Subcutaneous adipose tissue (tissue), 4 donors: ENCODE results near the gene WDR59. TPM values are rescaled to one million over a fixed set of nuclear protein-coding genes. Genes with fewer than 3 reads are reported as not detected.

Experiments
- total RNA-seq, 4 donors: library from RNA; depleted of rRNA; stranded (reverse); fragments of >200 nt; gene quantifications; one replicate each; pipeline ENCODE4 v1.1.0, GENCODE V29; 2016
- TF ChIP-seq, protein P1 (sequence below): fragments of 450-650 bp; IDR thresholded peaks from one replicate; pipeline ENCODE4 v1.5.1; 2016; ENCODE audit warnings: low read depth, mild to moderate bottlenecking, control low read depth, antibody characterized with exemption, moderate library complexity

The WDR59 gene
- total RNA-seq, 4 donors from 2014 or later, result 20.5 to 33.2 (median 25.6) TPM

- TF ChIP-seq, protein P1, sequence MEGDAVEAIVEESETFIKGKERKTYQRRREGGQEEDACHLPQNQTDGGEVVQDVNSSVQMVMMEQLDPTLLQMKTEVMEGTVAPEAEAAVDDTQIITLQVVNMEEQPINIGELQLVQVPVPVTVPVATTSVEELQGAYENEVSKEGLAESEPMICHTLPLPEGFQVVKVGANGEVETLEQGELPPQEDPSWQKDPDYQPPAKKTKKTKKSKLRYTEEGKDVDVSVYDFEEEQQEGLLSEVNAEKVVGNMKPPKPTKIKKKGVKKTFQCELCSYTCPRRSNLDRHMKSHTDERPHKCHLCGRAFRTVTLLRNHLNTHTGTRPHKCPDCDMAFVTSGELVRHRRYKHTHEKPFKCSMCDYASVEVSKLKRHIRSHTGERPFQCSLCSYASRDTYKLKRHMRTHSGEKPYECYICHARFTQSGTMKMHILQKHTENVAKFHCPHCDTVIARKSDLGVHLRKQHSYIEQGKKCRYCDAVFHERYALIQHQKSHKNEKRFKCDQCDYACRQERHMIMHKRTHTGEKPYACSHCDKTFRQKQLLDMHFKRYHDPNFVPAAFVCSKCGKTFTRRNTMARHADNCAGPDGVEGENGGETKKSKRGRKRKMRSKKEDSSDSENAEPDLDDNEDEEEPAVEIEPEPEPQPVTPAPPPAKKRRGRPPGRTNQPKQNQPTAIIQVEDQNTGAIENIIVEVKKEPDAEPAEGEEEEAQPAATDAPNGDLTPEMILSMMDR, result no peak
Observed at GRCh38 chr16:74893541-74893940, 91.4 kb downstream of the WDR59 start.

DNA sequence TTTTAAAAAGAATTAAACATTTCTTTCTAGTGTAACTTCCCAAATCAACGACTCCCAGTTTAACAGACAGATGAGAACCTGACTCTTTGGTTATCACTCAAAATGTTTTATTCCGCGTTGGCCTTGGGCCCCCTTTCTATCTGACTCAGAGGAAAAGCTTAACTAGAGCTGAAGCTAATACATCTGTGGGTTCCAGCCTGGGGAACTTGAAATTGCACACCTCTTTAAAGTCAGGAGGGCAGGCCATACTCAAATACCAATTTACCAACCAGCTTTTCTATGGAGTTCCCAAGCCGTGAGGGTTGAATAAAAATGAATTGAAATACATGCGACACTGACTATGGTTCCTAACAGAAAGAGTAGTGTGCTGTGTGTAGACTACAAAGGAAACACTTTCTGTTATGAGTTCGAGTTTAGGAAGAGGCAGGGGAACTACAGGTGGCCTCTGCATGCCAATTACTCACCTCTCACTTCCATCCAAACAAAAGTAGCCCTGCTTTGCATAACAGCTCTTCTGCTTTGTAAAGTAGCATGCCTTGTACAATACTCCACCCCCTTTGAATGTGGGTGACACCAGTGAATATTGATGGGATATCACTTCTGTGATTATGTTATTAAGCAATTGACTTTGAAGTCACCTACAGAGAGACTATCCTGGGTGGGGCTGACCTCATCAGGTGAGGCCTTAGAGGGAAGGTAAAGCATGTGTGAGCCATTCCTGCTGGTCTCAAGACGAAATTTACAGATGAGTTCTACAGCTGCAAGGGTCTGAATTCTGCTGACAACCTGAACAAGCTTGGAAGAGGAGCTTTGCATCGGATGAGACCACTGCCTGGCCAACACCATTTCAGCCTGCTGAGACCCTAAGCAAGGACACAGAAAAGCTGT, 92.1 kb downstream of the WDR59 start:
- TF ChIP-seq, protein P1, result no peak

DNA sequence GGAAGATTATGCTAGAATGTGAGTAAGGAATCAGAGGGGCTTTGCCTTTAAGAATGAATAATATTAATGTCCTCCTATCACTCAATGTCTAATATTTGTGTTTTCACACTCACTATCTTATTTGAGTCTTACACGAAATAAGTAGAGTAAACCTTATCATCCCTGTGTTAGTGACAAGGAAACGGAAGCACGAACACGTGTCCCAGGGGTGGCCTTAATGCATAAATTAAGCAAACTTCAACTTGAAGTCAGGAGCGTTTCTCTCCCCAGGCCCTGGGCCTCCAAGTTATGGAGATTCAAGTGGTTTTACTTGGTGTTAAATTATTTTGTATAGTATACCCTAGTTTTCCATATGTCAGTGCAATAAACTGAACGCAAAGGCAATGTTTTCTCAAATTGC, 96.0 kb downstream of the WDR59 start:
- TF ChIP-seq, protein P1, result no peak

- TF ChIP-seq, protein P1, result no peak
Observed at GRCh38 chr16:74888232-74888862, 96.6 kb downstream of the WDR59 start.

- TF ChIP-seq, protein P1, result no peak
Observed at GRCh38 chr16:74887084-74887483, 97.8 kb downstream of the WDR59 start.

- TF ChIP-seq, protein P1, result no peak
Observed at GRCh38 chr16:74877706-74878105, 107.2 kb downstream of the WDR59 start.

DNA sequence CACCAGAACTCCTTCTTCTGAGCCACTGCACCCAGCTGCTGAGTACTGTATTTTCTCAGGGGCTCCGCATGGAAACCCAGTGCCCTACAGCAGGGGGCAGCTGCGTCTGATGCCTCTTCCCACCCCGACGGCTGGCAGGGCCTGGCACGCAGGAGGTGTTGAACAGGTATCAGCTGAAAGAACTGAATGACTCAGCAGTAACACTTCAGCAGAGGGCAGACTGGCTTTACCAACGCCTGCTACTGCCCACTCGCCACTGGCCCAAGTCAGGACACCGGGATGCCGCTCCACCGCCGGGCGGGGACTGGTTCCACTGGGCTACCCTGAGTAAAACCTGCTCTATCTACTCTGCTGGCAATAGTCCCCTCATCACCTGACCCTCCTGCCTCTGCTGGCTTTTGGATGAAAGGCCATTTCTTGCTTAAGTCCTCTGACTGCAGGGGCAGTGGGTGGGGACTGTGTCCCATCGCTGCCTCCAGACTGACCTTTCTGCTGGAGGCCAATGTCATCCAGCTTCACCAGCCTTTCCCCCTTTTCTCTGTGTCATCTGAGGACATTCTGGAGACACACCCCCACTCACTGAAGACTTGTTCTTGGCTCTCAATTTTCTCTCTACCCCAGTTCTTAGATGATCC, 109.9 kb downstream of the WDR59 start:
- TF ChIP-seq, protein P1, result no peak
